ENCODE data around the gene ZNF431.
"Not testable (repeated sequence)": the region's sequence is repeated elsewhere in the genome, so short reads cannot be mapped to it uniquely, and the experiment has no call there.

Gene ZNF431

GRCh38 chr19:21233691-21234090 is 91.9 kb downstream of the ZNF431 start:
- no peak for DNase-seq (ENCODE audit: low read depth)
- H3K4me3 ChIP-seq (ENCODE audit: low read depth, low read length) = no peak overlapping the region
- TF ChIP-seq, protein P1, sequence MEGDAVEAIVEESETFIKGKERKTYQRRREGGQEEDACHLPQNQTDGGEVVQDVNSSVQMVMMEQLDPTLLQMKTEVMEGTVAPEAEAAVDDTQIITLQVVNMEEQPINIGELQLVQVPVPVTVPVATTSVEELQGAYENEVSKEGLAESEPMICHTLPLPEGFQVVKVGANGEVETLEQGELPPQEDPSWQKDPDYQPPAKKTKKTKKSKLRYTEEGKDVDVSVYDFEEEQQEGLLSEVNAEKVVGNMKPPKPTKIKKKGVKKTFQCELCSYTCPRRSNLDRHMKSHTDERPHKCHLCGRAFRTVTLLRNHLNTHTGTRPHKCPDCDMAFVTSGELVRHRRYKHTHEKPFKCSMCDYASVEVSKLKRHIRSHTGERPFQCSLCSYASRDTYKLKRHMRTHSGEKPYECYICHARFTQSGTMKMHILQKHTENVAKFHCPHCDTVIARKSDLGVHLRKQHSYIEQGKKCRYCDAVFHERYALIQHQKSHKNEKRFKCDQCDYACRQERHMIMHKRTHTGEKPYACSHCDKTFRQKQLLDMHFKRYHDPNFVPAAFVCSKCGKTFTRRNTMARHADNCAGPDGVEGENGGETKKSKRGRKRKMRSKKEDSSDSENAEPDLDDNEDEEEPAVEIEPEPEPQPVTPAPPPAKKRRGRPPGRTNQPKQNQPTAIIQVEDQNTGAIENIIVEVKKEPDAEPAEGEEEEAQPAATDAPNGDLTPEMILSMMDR (IDR thresholded peaks at IDR 0.05; ENCODE audit: insufficient read depth, low read depth, low read length, missing control alignments) = no peak

GRCh38 chr19:21236751-21237150 is 94.9 kb downstream of the ZNF431 start:
- not testable (repeated sequence) for DNase-seq (ENCODE audit: low read depth)

GRCh38 chr19:21238670-21239069 is 96.8 kb downstream of the ZNF431 start:
- TF ChIP-seq, protein P1 (IDR thresholded peaks at IDR 0.05; ENCODE audit: insufficient read depth, low read depth, low read length, missing control alignments) = no peak
- no peak for DNase-seq (ENCODE audit: low read depth)

More at GRCh38 chr19:21236751-21237150, 94.9 kb downstream of the ZNF431 start:
- not testable (repeated sequence) for H3K4me3 ChIP-seq (ENCODE audit: low read depth, low read length)

More at GRCh38 chr19:21238670-21239069, 96.8 kb downstream of the ZNF431 start:
- no peak overlapping the region for H3K4me3 ChIP-seq (ENCODE audit: low read depth, low read length)

All from GM12865 (cell line).